GM18909 (cell line): Measurements from ENCODE around the gene TEX264.

Experiments used
- ATAC-seq: cut with Tn5 transposase; IDR thresholded peaks from one replicate; pipeline ENCODE4 v1.9.1; 2021; ENCODE audit warnings: mild to moderate bottlenecking; ENCODE audit not compliant: unreplicated experiment, poor library complexity

The TEX264 gene

DNA sequence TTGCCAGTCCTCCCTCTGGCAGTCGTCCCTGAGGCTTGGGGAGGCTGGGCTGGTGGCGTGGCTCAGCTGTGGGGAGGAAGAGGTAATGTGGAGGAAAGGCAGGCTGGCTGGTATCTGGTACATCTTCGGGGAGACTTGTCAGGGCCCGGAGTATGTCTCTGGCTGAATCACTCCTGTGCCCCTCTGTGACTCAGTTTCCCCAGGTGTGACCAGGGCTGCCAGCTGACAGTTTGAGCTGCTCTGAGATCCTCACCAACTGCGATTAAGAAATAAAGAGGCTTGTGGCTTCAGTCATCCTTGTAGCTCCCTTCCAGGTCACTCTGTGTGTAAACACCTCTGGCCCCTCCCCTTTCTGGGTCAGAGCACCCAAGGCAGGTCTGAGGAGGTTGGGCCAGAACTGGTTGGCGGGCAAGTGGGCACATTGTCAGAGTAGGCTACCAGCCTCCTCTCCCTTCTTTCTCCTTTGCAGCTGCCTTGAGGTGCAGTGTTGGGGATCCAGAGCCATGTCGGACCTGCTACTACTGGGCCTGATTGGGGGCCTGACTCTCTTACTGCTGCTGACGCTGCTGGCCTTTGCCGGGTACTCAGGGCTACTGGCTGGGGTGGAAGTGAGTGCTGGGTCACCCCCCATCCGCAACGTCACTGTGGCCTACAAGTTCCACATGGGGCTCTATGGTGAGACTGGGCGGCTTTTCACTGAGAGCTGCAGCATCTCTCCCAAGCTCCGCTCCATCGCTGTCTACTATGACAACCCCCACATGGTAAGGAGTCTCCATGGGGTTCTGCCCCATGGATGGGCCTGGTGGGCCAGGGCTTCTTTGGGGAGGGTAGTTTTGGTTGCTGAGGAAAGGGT is 3.0 kb downstream of the TEX264 start:
- ATAC-seq, result no peak

DNA sequence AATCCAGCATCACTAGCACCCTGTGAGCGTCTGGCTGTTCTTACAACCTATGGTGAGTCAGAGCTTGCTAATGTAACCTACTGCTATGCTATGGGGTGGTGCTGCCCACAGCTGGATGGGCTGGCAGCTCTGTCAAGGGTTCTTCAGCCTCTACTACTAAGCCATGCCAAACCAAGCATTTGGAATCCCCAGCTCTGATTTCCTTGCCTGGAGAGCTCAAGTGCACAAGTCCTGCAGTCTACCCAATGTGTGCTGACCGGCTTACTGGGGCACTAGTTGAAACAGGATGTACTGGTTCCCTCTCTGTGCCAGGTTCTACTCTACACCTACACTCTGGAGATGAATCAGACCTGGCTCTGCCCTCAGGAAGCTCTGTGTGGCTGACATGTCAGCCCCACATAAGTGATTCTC is 4.2 kb downstream of the TEX264 start:
- ATAC-seq, result no peak

DNA sequence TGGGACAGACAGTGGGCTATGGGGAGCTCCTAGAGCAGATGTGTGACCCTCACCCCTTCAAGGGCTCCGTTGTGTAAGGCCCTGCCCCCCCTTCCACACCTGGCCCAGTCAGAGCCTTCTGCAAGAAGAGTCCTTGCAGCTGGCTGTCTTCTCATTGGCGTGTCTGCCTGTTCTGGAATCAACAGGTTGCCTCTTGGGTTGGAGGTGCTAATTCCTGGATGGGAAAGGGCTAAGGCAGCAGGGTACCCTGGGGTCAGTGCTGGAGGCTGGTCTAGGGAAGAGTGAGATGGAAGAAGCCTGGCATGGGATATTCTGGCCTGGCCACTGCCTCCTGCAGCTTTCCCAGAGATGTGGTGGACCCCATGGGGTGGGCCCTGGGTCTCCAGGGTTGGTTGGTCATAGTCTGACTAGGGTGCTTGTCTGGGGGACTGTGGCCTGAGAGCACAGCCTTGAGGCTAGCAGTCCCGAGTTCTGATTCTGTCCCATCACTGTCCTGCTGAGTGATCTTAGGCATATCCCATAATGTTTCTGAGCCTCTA is 5.1 kb downstream of the TEX264 start:
- ATAC-seq, result no peak

DNA sequence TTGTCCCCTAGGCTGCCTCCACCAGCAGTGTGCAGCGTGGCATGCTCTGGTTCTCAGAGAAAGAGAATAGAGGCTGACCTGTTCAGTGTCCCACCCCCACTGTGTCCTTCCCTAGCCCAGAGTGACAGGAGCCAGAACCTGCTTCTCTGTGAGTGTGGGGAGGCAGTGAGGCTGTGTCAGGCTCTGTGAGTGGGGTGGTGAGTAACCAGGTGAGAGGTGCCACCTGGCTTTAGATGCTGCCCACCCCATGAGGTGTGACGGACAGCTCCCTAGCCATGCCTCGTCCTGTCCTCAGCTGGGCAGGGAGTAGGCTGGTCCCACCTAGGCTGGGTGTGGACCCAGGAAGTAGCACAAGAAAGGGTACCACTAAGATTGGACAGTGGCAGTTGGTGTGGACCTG is 6.3 kb downstream of the TEX264 start:
- no peak for ATAC-seq

DNA sequence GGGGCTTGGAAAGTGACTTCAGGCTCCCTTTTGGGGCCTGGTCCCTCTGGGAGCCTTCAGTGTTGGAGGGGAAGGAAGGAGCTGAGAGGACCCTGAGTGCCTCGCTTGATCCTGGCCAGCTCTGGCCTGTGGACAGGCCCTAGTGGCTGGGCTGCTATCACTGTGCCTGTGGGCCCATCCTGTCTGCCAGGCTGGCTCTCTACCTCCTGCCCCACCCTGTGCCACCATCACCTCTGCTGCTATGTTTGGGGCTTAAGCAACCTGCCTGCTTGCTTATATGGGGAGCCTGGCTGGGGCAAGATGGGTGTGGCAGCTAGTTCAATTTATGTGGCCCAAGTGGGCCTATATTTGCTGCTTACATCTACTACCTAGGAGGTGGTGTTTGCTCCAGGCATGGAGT is 7.1 kb downstream of the TEX264 start:
- ATAC-seq, result no peak

DNA sequence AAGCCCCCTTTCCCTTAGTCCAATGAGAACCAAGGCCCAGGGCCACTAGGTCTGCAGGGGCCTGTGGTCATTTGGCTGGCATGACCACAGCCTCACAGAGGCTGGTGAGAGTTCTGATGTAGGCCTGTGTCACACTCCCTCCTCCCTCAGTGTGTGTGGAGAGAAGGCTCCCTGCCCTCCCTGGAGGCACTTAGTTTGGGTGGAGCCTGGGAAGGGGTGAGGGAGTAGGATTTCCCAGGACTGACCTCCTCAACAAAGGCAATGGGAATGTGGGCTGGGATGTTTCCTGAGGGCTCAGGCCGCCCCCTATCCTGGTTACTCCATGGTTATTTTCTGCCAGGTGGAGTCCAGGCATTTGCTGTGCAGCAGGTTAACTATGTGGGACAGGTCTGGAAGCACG is 7.6 kb downstream of the TEX264 start:
- ATAC-seq, result no peak

DNA sequence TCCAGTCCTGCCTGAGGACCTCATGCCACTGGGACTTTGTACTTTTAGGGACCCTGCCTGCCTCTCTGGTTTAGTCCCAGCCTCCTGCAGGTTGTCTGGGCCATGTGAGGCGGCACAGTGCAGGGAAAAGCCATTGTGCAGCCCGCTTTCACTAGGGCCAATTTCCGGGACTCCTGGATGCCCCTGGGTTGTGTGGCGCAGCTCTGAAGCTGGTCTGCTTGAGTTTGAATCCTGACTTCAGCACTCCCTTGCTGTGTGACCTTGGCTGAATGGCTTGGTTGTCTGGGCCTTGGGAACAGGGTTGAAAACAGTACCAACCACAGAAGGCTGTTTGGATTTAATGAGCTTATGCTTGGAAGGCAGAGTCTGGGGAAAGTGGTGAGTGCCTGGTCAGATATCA is 8.3 kb downstream of the TEX264 start:
- ATAC-seq, result no peak

DNA sequence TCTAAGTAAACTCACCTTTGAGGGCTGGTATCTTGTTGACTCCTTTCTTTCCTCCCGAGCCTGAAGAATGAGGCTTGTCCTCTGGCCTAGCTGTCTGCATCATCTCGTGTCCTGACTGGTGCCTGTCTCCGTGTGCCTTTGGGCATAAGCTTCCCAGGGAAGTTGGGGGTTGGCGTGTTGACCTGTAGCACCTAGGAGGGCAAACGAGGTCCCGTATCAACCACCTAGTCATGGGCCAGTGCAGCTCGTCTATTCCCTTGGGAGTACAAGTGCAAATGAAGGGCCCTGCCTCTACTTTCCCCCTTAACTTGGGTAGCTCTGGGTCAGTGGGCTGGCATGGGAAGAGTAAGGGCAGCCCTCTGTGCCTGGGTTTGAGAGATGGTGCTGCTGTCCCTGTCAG is 8.7 kb downstream of the TEX264 start:
- no peak for ATAC-seq

GRCh38 chr3:51680196-51680595 is 9.1 kb downstream of the TEX264 start:
- no peak for ATAC-seq

- ATAC-seq, result no peak
Measured at GRCh38 chr3:51680663-51681230, 9.7 kb downstream of the TEX264 start.

GRCh38 chr3:51681453-51681852 is 10.4 kb downstream of the TEX264 start:
- no peak for ATAC-seq

GRCh38 chr3:51682079-51682478 is 11.0 kb downstream of the TEX264 start:
- ATAC-seq, result peak; percentile 83

DNA sequence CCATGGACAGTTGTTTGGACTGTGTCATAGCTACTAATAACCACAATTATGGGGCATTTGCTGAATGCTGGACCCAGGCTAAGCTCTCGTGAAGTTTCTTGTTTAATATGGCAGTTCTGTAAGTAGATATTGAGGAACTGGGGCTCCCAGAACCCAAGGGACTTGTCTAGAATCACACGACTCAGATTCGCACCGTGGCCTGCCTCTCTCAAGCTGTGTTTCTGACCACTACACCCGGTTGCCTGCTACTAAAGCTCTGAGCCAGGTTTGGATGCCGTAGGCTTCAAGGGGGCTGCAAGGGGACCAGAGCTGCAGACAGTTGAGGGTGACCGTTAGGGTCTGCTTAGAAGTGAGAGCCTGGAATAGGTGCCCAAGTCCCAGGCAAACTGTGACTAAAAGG is 11.5 kb downstream of the TEX264 start:
- ATAC-seq, result no peak

- no peak for ATAC-seq
Measured at GRCh38 chr3:51683566-51683965, 12.5 kb downstream of the TEX264 start.

GRCh38 chr3:51684971-51685751 is 14.1 kb downstream of the TEX264 start:
- no peak for ATAC-seq

- no peak for ATAC-seq
Measured at GRCh38 chr3:51686056-51686455, 15.0 kb downstream of the TEX264 start.

GRCh38 chr3:51686512-51687215 is 15.6 kb downstream of the TEX264 start:
- peak; percentile 59 for ATAC-seq

- ATAC-seq, result no peak
Measured at GRCh38 chr3:51687431-51688205, 16.6 kb downstream of the TEX264 start.

GRCh38 chr3:51688206-51688600 is 17.2 kb downstream of the TEX264 start:
- ATAC-seq, result no peak

- no peak for ATAC-seq
Measured at GRCh38 chr3:51691021-51691420, 20.0 kb downstream of the TEX264 start.
